COLO829 (cell line): Measurements from ENCODE around the gene UPF2.
"Not testable (repeated sequence)": the region's sequence is repeated elsewhere in the genome, so short reads cannot be mapped to it uniquely, and the experiment has no call there.

Source experiments
- DNase-seq: peaks from one replicate; pipeline ENCODE4 v3.0.0; 2012; ENCODE audit warnings: low spot score

The UPF2 gene

GRCh38 chr10:11901833-11902475, 140.7 kb downstream of the UPF2 start:
- no peak for DNase-seq

- DNase-seq, result no peak
Measured at GRCh38 chr10:11901454-11901832, 141.2 kb downstream of the UPF2 start.

DNA sequence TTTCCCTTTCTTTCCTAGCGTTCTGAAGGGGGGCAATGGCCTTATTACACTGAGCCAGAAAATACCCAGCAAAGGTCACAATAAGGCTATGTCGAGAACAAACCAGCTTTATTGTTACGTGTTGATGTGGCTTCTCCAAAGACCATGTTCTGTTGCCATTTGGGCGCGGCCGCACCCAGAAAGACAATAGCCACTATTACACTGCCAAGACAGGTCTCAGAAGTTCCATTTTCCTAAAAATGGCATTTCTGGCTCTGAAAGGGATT, 141.6 kb downstream of the UPF2 start:
- DNase-seq, result no peak

GRCh38 chr10:11899067-11899876, 143.3 kb downstream of the UPF2 start:
- DNase-seq, result no peak

GRCh38 chr10:11898372-11899066, 144.1 kb downstream of the UPF2 start:
- no peak for DNase-seq

DNA sequence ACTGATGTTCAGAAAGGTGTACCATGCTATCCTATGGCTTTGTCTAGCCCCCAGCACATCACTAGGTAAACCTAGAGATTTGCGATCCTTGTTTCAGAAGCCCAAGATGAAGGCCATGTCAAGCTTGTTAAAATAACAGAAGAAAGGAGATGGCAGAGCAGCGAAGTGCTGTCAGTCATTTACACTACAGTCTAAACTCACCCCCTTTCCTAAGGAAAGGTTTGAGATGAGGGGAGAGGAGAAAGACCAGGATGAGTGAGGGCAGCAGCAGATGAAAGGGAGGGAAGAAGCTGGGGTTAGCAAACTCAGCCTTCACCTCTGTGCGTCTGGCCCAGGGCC, 144.6 kb downstream of the UPF2 start:
- no peak for DNase-seq

DNA sequence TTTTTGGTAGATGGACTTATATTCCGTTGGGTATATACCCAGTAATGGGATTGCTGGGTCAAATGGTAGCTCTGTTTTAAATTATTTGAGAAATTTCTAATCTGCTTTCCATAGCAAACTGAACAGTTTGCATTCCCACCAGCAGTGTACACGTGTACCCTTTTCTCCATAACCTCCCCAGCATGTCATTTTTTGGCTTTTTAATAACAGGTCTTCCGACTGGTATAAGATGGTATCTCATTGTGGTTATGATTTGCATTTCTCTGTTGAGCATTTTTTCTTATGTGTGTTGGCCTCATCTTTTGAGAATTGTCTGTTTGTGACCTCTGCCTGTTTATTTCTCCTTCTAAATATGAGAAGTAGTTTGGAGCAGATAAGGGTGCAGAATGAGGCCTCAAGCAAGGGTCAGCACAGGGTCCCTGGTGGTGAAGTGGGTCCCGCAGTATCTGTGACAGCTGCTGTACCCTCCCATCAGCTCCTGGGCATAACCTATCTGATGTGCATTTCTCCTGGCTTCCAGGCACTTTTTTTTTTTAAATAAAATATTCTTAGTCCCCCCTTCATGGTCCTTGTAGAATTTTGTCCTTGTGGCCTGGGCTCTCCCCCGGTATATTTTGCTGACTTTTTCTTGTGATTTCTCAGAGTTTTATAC, 145.9 kb downstream of the UPF2 start:
- no peak for DNase-seq

GRCh38 chr10:11895598-11895997, 147.0 kb downstream of the UPF2 start:
- DNase-seq, result no peak

DNA sequence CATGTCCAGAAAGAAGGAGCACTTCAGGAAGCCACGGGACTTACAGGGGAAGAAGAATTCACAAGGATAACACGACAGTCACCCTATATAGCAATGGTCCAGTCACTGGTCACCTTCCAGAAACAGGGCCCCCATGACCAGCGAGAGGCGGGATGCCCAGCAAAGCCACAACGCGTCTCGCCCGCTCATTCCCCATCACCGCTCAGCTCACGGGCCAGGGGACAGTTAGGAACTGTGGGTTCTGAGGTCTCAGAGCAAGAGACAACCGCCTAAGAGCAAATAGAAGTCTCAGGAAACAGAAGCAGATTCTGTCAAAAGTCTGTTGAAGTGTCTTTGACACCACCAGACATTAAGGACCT, 147.5 kb downstream of the UPF2 start:
- no peak for DNase-seq

GRCh38 chr10:11894381-11895107, 148.1 kb downstream of the UPF2 start:
- no peak for DNase-seq

DNA sequence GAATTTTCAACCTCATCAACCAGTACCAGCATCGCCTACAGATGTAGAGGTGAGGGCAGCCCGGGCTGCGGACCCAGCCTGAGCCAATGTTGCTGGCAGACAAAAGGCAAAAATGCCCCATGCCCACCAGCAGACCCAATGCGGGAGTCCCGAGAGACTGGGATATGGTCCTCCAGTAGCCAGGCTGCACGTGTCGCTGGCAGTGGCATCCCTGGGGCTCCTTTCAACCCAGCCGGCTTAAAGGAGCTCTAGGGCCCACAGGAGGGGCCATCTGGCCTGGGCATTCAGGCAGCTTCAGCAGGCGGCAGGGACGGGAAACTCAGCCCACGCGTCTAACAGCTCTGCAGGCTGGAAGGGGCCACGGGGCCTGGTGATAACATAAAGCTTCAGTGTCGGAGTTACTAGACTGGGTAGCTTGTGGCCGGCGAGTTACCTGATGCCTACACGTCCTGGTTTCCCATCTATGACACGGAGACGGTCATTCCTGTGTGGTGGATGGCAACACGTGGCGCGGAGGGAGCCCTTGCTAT, 148.8 kb downstream of the UPF2 start:
- DNase-seq, result no peak

DNA sequence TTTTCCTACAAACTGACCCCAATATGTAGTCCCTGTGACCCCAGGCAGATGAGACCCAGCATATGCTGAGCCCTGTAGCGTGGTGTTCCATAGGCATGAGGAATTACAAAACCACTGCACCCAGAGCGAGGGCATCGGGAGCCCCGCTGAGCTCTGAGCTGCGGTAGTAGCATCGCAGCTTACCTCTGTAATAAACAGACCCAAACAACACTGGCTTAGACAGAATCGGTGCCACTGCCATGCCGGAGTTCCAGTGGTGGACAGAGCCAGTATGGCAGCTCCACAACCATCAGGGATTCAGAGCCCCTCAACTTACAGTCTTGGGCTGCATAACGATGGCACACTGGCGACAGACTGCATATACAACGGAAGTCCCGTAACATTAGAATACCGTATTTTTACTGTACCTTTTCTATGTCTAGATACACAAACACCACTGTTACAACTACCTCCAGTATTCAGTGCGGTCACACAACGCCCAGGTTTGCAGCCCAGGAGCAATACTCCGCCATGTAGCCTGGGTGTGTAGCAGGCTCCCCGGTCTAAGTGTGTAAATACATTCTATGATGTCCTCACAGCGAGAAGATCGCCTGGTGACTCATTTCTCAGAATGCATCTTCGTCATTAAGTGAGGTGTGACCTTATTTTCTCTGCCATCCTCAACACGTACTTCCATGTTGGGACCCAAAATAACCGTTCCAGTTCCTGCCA, 150.7 kb downstream of the UPF2 start:
- no peak for DNase-seq

DNA sequence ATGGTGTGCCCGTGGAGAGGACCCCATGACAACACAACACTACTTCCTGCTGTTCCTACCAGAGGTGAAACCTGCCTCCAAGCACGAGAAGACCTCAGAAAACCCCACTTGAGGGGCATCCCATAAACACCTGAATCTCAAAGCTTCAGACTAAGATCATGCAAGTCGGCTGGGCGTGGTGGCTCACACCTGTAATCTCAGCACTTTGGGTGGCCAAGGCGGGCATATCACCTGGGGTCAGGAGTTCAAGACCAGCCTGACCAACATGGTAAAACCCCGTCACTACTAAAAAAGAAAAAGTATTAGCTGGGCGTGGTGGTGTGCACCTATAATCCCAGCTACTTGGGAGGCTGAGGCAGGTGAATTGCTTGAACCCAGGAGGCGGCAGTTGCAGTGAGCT, 153.3 kb downstream of the UPF2 start:
- not testable (repeated sequence) for DNase-seq

GRCh38 chr10:11887381-11888227, 155.0 kb downstream of the UPF2 start:
- no peak for DNase-seq

DNA sequence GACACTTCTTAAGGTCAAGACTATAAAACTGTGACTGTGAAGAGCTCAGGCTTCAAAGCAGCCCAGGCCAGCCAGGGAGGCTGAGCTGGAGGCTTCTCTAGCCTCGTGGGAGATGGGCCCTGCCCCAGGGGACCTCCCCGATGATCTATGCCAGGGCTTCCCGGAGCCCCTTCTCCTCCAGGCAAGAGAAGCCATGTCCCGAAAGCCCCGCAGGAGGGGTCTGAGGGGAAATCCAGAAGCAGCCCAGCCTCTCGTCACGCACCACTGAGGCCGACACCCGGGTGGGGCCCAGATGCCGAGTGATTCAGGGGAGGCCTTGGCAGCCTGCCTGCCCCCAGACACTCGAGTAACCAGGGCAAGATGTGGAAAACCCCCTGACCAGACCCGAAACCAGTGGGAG, 155.8 kb downstream of the UPF2 start:
- no peak for DNase-seq

GRCh38 chr10:11886138-11886474, 156.5 kb downstream of the UPF2 start:
- no peak for DNase-seq

GRCh38 chr10:11885437-11886137, 157.0 kb downstream of the UPF2 start:
- DNase-seq, result no peak

GRCh38 chr10:11884706-11885423, 157.7 kb downstream of the UPF2 start:
- no peak for DNase-seq

- DNase-seq, result no peak
Measured at GRCh38 chr10:11882646-11883375, 159.8 kb downstream of the UPF2 start.
